GM18858 (cell line): ENCODE results near the gene C12orf57.

Source experiments
- ATAC-seq: cut with Tn5 transposase; IDR thresholded peaks from one replicate; pipeline ENCODE4 v1.9.1; 2021; ENCODE audit not compliant: unreplicated experiment

The C12orf57 gene

DNA sequence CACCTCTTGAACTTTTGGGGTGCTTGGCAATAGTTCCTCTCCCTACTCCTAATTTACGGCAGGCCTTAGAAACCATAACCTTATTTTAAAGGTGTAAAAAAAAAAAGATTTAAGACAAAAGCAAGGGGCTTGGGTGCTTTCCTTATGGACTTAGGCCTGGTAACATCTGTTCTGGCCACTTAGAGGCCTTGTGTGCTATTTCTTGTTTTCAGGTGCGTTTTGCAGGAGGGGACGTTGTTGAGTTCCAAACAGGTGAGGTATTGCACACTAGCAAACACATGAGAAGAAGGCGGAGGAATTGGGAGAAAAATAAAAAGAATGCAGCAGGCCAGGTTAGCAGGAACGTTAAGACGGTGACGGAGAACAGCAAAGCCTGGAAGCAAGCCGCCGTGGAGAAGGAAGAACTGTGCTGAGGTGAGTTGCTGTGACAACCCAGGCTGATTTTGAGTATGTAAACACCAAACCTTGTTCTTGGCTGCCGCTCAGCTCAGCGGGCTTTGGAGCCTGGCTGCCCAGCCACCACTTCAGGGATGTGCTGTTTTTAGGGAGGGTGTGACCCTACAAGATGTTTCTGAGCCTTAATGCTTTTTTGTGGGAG is 44.2 kb downstream of the C12orf57 start:
- no peak for ATAC-seq
